Activated CD4-positive, alpha-beta T cell treated with anti-CD3 and anti-CD28 coated beads for 24 hours (primary cell): Measurements from ENCODE around the gene HCFC1R1.

ENCODE experiments used
- DNase-seq, 2 donors: peaks; one replicate each; pipeline ENCODE4 v3.0.0-alpha.2; 2020; ENCODE audit warnings: low read depth in 2 of 2

Gene HCFC1R1

GRCh38 chr16:3001316-3001715 is 22.4 kb downstream of the HCFC1R1 start:
- no peak for DNase-seq

GRCh38 chr16:3000540-3000939 is 23.2 kb downstream of the HCFC1R1 start:
- DNase-seq, result no peak

- DNase-seq, result no peak
Observed at GRCh38 chr16:2999929-3000328, 23.8 kb downstream of the HCFC1R1 start.

GRCh38 chr16:2996298-2996697 is 27.4 kb downstream of the HCFC1R1 start:
- no peak for DNase-seq

GRCh38 chr16:2992383-2993081 is 31.2 kb downstream of the HCFC1R1 start:
- no peak for DNase-seq

- no peak for DNase-seq
Observed at GRCh38 chr16:2991566-2992261, 32.0 kb downstream of the HCFC1R1 start.

GRCh38 chr16:2990891-2991290 is 32.9 kb downstream of the HCFC1R1 start:
- no peak for DNase-seq

- no peak for DNase-seq
Observed at GRCh38 chr16:2988590-2989099, 35.1 kb downstream of the HCFC1R1 start.

GRCh38 chr16:2987833-2988232 is 35.9 kb downstream of the HCFC1R1 start:
- DNase-seq, result no peak

GRCh38 chr16:2987286-2987685 is 36.5 kb downstream of the HCFC1R1 start:
- DNase-seq, result no peak

GRCh38 chr16:2986623-2987188 is 37.0 kb downstream of the HCFC1R1 start:
- DNase-seq, result no peak

GRCh38 chr16:2985893-2986355 is 37.8 kb downstream of the HCFC1R1 start:
- no peak for DNase-seq

GRCh38 chr16:2985462-2985861 is 38.3 kb downstream of the HCFC1R1 start:
- DNase-seq, result no peak

- peak; percentile 57 to 73 for DNase-seq
Observed at GRCh38 chr16:2983706-2984136, 40.0 kb downstream of the HCFC1R1 start.

- no peak for DNase-seq
Observed at GRCh38 chr16:2982402-2982801, 41.3 kb downstream of the HCFC1R1 start.

GRCh38 chr16:2981899-2982250 is 41.9 kb downstream of the HCFC1R1 start:
- DNase-seq, result no peak

GRCh38 chr16:2981177-2981898 is 42.4 kb downstream of the HCFC1R1 start:
- DNase-seq, result no peak

- DNase-seq, result peak; percentile 92 to 96
Observed at GRCh38 chr16:2980227-2981176, 43.2 kb downstream of the HCFC1R1 start, which contains the start of gene PKMYT1. TSS of gene PKMYT1 (minus strand) at chr16:2980446. CDS start at chr16:2979657, 789 bp downstream.

- no peak for DNase-seq
Observed at GRCh38 chr16:2979669-2980226, 44.0 kb downstream of the HCFC1R1 start.

GRCh38 chr16:2977440-2977839 is 46.3 kb downstream of the HCFC1R1 start:
- no peak for DNase-seq

GRCh38 chr16:2976673-2977072 is 47.1 kb downstream of the HCFC1R1 start:
- DNase-seq, result no peak
